ENCODE data around the gene TNFSF15. TPM values are rescaled to one million over a fixed set of nuclear protein-coding genes. Genes with fewer than 3 reads are reported as not detected.

The TNFSF15 gene
- total RNA-seq, 1 experiment from 2014 or later = 0.03 TPM

- ChIA-PET CTCF (no interaction called here), POLR2A (interaction anchor here (0.6 kb wide), 1 partner anchor 1112 kb away, joined by 3 read pairs; no protein-coding TSS in a partner anchor)
- H3K27ac ChIP-seq (ENCODE audit: low read length) = no peak overlapping the region
- ATAC-seq = no peak
- no peak for DNase-seq (ENCODE audit: low read depth, low spot score)
- no peak for TF ChIP-seq SIN3A (IDR thresholded peaks at IDR 0.05; ENCODE audit: borderline replicate concordance, insufficient read depth, low read depth, low read length)
- TF ChIP-seq POLR2AphosphoS5 (IDR thresholded peaks at IDR 0.05; ENCODE audit: low read depth, low read length) = no peak
- no peak for TF ChIP-seq REST (IDR thresholded peaks at IDR 0.05; ENCODE audit: insufficient read depth in 1 of 2, low read depth in 2 of 2, low read length in 1 of 2)
- no peak for TF ChIP-seq TCF7L2 (IDR thresholded peaks at IDR 0.05; ENCODE audit: low read depth, low read length)
- TF ChIP-seq CTCF (IDR thresholded peaks at IDR 0.05) = no peak
- H3K9me3 ChIP-seq (ENCODE audit: control insufficient read depth, insufficient read depth, low read depth, low read length) = no peaks in the 10 kb centered on the region
- BruUV-seq (replicated peaks) = no TSS peak
- in situ Hi-C loops (cut with HindIII; ENCODE audit: low pct_unique_long_range_greater_than_20kb, low sequenced_read_pairs) (no loop called here), intact Hi-C loops (cut with micrococcal nuclease; ENCODE audit: unreplicated experiment) (no loop called here)
- H3K27me3 ChIP-seq (ENCODE audit: control insufficient read depth, insufficient read depth, low read length) = no peaks in the 10 kb centered on the region
- no peaks in the 10 kb centered on the region for H3K36me3 ChIP-seq (ENCODE audit: control insufficient read depth, insufficient read depth, low read length)
- no peak overlapping the region for H3K4me3 ChIP-seq (ENCODE audit: low read depth in 2 of 2, low read length in 2 of 2)
- no peaks in the 10 kb centered on the region for H3K4me1 ChIP-seq (ENCODE audit: control insufficient read depth, insufficient read depth, low read length)
These were observed 18.3 kb upstream of the TNFSF15 start for GRCh38 chr9:114824110-114824509.

- DNase-seq (ENCODE audit: low read depth, low spot score) (no peak), ATAC-seq (no peak)
- POLR2A ChIA-PET = no interaction called here
- H3K4me1 ChIP-seq (ENCODE audit: control insufficient read depth, insufficient read depth, low read length) = no peaks in the 10 kb centered on the region
- in situ Hi-C loops (cut with HindIII; ENCODE audit: low pct_unique_long_range_greater_than_20kb, low sequenced_read_pairs) (no loop called here), intact Hi-C loops (cut with micrococcal nuclease; ENCODE audit: unreplicated experiment) (no loop called here)
- no peaks in the 10 kb centered on the region for H3K36me3 ChIP-seq (ENCODE audit: control insufficient read depth, insufficient read depth, low read length)
- no peaks in the 10 kb centered on the region for H3K9me3 ChIP-seq (ENCODE audit: control insufficient read depth, insufficient read depth, low read depth, low read length)
- no peaks in the 10 kb centered on the region for H3K27me3 ChIP-seq (ENCODE audit: control insufficient read depth, insufficient read depth, low read length)
- no peak overlapping the region for H3K4me3 ChIP-seq (ENCODE audit: low read depth in 2 of 2, low read length in 2 of 2)
- H3K27ac ChIP-seq (ENCODE audit: low read length) = no peak overlapping the region
- TF ChIP-seq TCF7L2 (IDR thresholded peaks at IDR 0.05; ENCODE audit: low read depth, low read length) = no peak
- TF ChIP-seq CTCF (IDR thresholded peaks at IDR 0.05) = no peak
- TF ChIP-seq POLR2AphosphoS5 (IDR thresholded peaks at IDR 0.05; ENCODE audit: low read depth, low read length) = no peak
- TF ChIP-seq SIN3A (IDR thresholded peaks at IDR 0.05; ENCODE audit: borderline replicate concordance, insufficient read depth, low read depth, low read length) = no peak
- TF ChIP-seq REST (IDR thresholded peaks at IDR 0.05; ENCODE audit: insufficient read depth in 1 of 2, low read depth in 2 of 2, low read length in 1 of 2) = no peak
- CTCF ChIA-PET = no interaction called here
- no TSS peak for BruUV-seq (replicated peaks)
These were observed 17.6 kb upstream of the TNFSF15 start for GRCh38 chr9:114823441-114823840.

Measured in Panc1 (cell line).